Measurements from ENCODE around the gene CDH11. TPM values are rescaled to one million over a fixed set of nuclear protein-coding genes. Genes with fewer than 3 reads are reported as not detected.

CDH11 gene
- total and polyA plus RNA-seq, 2 experiments from 2014 or later = 3.5 to 19.6 TPM

DNA sequence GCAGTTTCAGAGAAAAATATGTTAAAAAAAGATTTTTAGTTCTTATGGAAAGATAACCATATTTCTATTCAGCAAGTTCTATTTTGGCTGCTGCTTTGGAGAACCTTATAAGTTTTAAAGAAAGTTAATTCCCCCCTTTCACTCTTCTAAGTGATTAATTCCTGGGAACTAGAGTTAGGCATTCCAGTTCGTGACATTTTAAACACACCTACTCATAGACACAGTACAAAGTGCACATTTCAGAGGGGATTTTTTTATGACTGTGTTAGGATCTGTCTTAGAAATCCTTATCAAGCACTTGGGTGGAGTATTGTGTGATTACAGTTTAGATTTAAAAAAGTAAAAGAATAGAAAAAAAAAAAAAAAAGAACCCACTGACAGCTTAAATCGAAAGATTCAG is 3.5 kb upstream of the CDH11 start (continued):
- TF ChIP-seq ZNF462 (CRISPR knock-in tag; IDR thresholded peaks at IDR 0.05) (no peak), NANOG (IDR thresholded peaks at IDR 0.05; ENCODE audit: borderline replicate concordance) (no peak)
- TF ChIP-seq, protein P1, sequence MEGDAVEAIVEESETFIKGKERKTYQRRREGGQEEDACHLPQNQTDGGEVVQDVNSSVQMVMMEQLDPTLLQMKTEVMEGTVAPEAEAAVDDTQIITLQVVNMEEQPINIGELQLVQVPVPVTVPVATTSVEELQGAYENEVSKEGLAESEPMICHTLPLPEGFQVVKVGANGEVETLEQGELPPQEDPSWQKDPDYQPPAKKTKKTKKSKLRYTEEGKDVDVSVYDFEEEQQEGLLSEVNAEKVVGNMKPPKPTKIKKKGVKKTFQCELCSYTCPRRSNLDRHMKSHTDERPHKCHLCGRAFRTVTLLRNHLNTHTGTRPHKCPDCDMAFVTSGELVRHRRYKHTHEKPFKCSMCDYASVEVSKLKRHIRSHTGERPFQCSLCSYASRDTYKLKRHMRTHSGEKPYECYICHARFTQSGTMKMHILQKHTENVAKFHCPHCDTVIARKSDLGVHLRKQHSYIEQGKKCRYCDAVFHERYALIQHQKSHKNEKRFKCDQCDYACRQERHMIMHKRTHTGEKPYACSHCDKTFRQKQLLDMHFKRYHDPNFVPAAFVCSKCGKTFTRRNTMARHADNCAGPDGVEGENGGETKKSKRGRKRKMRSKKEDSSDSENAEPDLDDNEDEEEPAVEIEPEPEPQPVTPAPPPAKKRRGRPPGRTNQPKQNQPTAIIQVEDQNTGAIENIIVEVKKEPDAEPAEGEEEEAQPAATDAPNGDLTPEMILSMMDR (conservative IDR thresholded peaks at IDR 0.05; ENCODE audit: low read depth in 2 of 2) = no peak

DNA sequence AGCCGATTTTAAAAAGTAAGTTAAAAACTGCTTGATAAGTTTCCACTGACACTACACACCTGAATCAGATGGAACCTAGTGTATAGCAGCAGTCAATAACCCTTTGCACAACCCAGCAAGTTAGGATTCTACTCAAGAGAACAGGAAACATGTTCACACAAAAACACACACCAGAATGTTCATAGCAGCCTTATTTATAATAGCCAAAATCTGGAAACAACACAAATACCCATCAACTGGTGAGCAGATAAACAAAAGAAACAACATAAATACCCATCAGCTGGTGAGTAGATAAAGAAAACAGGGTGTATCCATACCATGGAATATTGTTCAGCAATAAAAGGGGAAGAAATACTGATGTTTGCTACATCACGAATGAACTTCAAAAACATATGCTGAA is 2.7 kb upstream of the CDH11 start:
- ATAC-seq = no peak
- Histone ChIP-seq H2AFZ (no peak overlapping the region), H3K9me2 (ENCODE audit: insufficient read depth) (no peaks in the 10 kb centered on the region), H3K4me1 (ENCODE audit: insufficient read depth) (peaks cover 9% of the 10 kb centered on the region), H3F3A (replicated peaks; ENCODE audit: low read depth) (no peaks in the 10 kb centered on the region), H4K20me1 (replicated peaks; ENCODE audit: insufficient read depth) (no peaks in the 10 kb centered on the region), H3K27me3 (ENCODE audit: insufficient read depth) (peaks cover 65% of the 10 kb centered on the region), H3K79me2 (replicated peaks; ENCODE audit: insufficient read depth) (no peaks in the 10 kb centered on the region), H3K4me3 (no peak overlapping the region), H3K4me2 (no peak overlapping the region), H3K27ac (ENCODE audit: low read depth) (no peak overlapping the region), H3K36me3 (ENCODE audit: insufficient read depth) (no peaks in the 10 kb centered on the region)
- peaks cover 14% of the 10 kb centered on the region for H3K4me1 Mint-ChIP-seq
- H3K27me3 Mint-ChIP-seq (ENCODE audit: insufficient read depth, low read depth, poor library complexity) = peaks cover 51% of the 10 kb centered on the region
- H3K27ac Mint-ChIP-seq = no peak overlapping the region
- peak overlapping the region; percentile 90; the same call in 1 of the 3 replicates for H3K4me3 Mint-ChIP-seq
- no peak for DNase-seq (ENCODE audit: low spot score)
- no peaks in the 10 kb centered on the region for H3K36me3 Mint-ChIP-seq (ENCODE audit: low read depth)
- no peaks in the 10 kb centered on the region for H3K9me3 Mint-ChIP-seq
- no peak for TF ChIP-seq EZH2 (IDR thresholded peaks at IDR 0.05; ENCODE audit: low read depth, unreplicated experiment)
- TF ChIP-seq JUNB (IDR thresholded peaks at IDR 0.05; ENCODE audit: unreplicated experiment) = no peak
- no peak for TF ChIP-seq STAT1 (IDR thresholded peaks at IDR 0.05; ENCODE audit: unreplicated experiment)
- TF ChIP-seq CREB1 (CRISPR knock-in tag; IDR thresholded peaks at IDR 0.05; ENCODE audit: low read depth) = no peak
- TF ChIP-seq ZNF114 (CRISPR knock-in tag; IDR thresholded peaks at IDR 0.05) = no peak
- no peak for TF ChIP-seq ZNF331 (CRISPR knock-in tag; IDR thresholded peaks at IDR 0.05; ENCODE audit: low read depth)
- TF ChIP-seq ETS1 (IDR thresholded peaks at IDR 0.05) = no peak
- TF ChIP-seq, protein P2, sequence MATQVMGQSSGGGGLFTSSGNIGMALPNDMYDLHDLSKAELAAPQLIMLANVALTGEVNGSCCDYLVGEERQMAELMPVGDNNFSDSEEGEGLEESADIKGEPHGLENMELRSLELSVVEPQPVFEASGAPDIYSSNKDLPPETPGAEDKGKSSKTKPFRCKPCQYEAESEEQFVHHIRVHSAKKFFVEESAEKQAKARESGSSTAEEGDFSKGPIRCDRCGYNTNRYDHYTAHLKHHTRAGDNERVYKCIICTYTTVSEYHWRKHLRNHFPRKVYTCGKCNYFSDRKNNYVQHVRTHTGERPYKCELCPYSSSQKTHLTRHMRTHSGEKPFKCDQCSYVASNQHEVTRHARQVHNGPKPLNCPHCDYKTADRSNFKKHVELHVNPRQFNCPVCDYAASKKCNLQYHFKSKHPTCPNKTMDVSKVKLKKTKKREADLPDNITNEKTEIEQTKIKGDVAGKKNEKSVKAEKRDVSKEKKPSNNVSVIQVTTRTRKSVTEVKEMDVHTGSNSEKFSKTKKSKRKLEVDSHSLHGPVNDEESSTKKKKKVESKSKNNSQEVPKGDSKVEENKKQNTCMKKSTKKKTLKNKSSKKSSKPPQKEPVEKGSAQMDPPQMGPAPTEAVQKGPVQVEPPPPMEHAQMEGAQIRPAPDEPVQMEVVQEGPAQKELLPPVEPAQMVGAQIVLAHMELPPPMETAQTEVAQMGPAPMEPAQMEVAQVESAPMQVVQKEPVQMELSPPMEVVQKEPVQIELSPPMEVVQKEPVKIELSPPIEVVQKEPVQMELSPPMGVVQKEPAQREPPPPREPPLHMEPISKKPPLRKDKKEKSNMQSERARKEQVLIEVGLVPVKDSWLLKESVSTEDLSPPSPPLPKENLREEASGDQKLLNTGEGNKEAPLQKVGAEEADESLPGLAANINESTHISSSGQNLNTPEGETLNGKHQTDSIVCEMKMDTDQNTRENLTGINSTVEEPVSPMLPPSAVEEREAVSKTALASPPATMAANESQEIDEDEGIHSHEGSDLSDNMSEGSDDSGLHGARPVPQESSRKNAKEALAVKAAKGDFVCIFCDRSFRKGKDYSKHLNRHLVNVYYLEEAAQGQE (IDR thresholded peaks at IDR 0.05; ENCODE audit: unreplicated experiment) = no peak
- no peak for TF ChIP-seq EZH2phosphoT487 (IDR thresholded peaks at IDR 0.05; ENCODE audit: unreplicated experiment)
